B cell (primary cell): ENCODE results near the gene CDH18. TPM values are rescaled to one million over a fixed set of nuclear protein-coding genes. Genes with fewer than 3 reads are reported as not detected.

ENCODE experiments used
- ATAC-seq: fragments of 200-7000 bp; cut with Tn5 transposase; one replicate; pipeline ENCODE4 v1.10.0; 2021; ENCODE audit warnings: low read depth, mild to moderate bottlenecking, moderate number of reproducible peaks, moderate library complexity
- CTCF ChIA-PET: fragments of 350-600 bp; sonication (Branson Sonifier 250); formaldehyde crosslinking; loops from one replicate; lab custom pipeline; 2021; ENCODE audit warnings: antibody characterized with exemption, inconsistent platforms; lab: Charles Lee
- POLR2A ChIA-PET: fragments of 350-600 bp; sonication (Branson Sonifier 250); formaldehyde crosslinking; loops from one replicate; lab custom pipeline; 2021; ENCODE audit warnings: antibody characterized with exemption; lab: Charles Lee
- DNase-seq: peaks from one replicate; pipeline ENCODE4 v3.0.0; 2013
- H2AFZ ChIP-seq: 2 replicates; pipeline ENCODE4 v1.6.1; 2012; ENCODE audit warnings: mild to moderate bottlenecking, low read depth, low read length; ENCODE audit not compliant: insufficient read depth, poor library complexity, severe bottlenecking
- H3K27ac ChIP-seq, 2 donors: 1 replicate in 1 of 2; 2 replicates in 1 of 2; pipeline ENCODE4 v1.5.1; 2012 to 2013; ENCODE audit warnings: low read length in 2 of 2, mild to moderate bottlenecking in 2 of 2, moderate library complexity in 1 of 2
- H3K27me3 ChIP-seq, 4 experiments: fragments of 200-600 bp in 1 of 4; sonication (generic) in 1 of 4; replicated peaks in 1 of 4; 1 replicate in 2 of 4; 2 replicates in 2 of 4; pipeline versions ENCODE4 v1.6.1 to v1.7.0; 2013 to 2016; ENCODE audit warnings: low read length in 3 of 4, mild to moderate bottlenecking in 2 of 4, mixed read lengths in 1 of 4, moderate library complexity in 1 of 4; ENCODE audit not compliant: insufficient read depth in 4 of 4, control insufficient read depth in 3 of 4; ENCODE audit errors: control extremely low read depth in 1 of 4
- H3K36me3 ChIP-seq, 2 experiments: replicated peaks in 1 of 2; 1 replicate in 1 of 2; 2 replicates in 1 of 2; pipeline versions ENCODE4 v1.6.1 to v1.7.1; 2013; ENCODE audit warnings: low read length in 1 of 2; ENCODE audit not compliant: insufficient read depth in 2 of 2, control insufficient read depth in 1 of 2; ENCODE audit errors: control extremely low read depth in 1 of 2, extremely low read depth in 1 of 2
- H3K4me1 ChIP-seq, 2 donors: fragments of 200-600 bp in 1 of 2; sonication (generic) in 1 of 2; 1 replicate in 1 of 2; 2 replicates in 1 of 2; pipeline versions ENCODE4 v1.5.1 to v1.6.1; 2013 to 2017; ENCODE audit warnings: low read length in 2 of 2; ENCODE audit not compliant: control insufficient read depth in 2 of 2, insufficient read depth in 2 of 2
- H3K4me2 ChIP-seq: replicated peaks from 2 replicates; pipeline ENCODE3; 2012; ENCODE audit warnings: mild to moderate bottlenecking, low read depth, low read length; ENCODE audit not compliant: poor library complexity, severe bottlenecking
- H3K4me3 ChIP-seq, 5 experiments: fragments of 200-600 bp in 1 of 5; sonication (generic) in 1 of 5; 1 replicate in 3 of 5; 2 replicates in 2 of 5; pipeline versions ENCODE4 v1.5.1 to v1.7.0; 2011 to 2016; ENCODE audit warnings: low read length in 4 of 5, mild to moderate bottlenecking in 4 of 5, low read depth in 2 of 5, control low read depth in 1 of 5, moderate library complexity in 1 of 5; ENCODE audit not compliant: insufficient read depth in 1 of 5; ENCODE audit errors: control extremely low read depth in 1 of 5, extremely low read depth in 1 of 5
- H3K79me2 ChIP-seq: fragments of 200-600 bp; sonication (generic); one replicate; pipeline ENCODE4 v1.6.0; 2016; ENCODE audit warnings: low read length; ENCODE audit not compliant: control insufficient read depth, insufficient read depth
- H3K9ac ChIP-seq: fragments of 200-600 bp; sonication (generic); 2 replicates; pipeline ENCODE4 v1.6.1; 2017; ENCODE audit warnings: mild to moderate bottlenecking, low read length, moderate library complexity
- H3K9me3 ChIP-seq, 3 donors: one replicate each; pipeline versions ENCODE4 v1.6.1 to v1.7.1; 2013; ENCODE audit warnings: low read length in 2 of 3; ENCODE audit not compliant: control insufficient read depth in 2 of 3, insufficient read depth in 1 of 3; ENCODE audit errors: control extremely low read depth in 1 of 3
- H4K20me1 ChIP-seq: 2 replicates; pipeline ENCODE4 v1.6.0; 2012; ENCODE audit warnings: mild to moderate bottlenecking, low read length; ENCODE audit not compliant: insufficient read depth, control insufficient read depth, poor library complexity, severe bottlenecking
- H3K27ac Mint-ChIP-seq: one replicate; pipeline ENCODE4 v1.8.0; 2021; ENCODE audit warnings: mixed read lengths
- H3K27me3 Mint-ChIP-seq: one replicate; pipeline ENCODE4 v1.8.0; 2021; ENCODE audit warnings: mixed read lengths
- H3K4me1 Mint-ChIP-seq: one replicate; pipeline ENCODE4 v1.8.0; 2021; ENCODE audit warnings: mixed read lengths
- H3K4me3 Mint-ChIP-seq: one replicate; pipeline ENCODE4 v1.8.0; 2021; ENCODE audit warnings: mixed read lengths
- H3K9me3 Mint-ChIP-seq: one replicate; pipeline ENCODE4 v1.8.0; 2022; ENCODE audit warnings: mixed read lengths; ENCODE audit not compliant: insufficient read depth
- EZH2 ChIP-seq: IDR thresholded peaks from 2 replicates; pipeline ENCODE4 v1.6.1; 2012; ENCODE audit warnings: borderline replicate concordance, low read depth, mild to moderate bottlenecking, moderate library complexity, low read length; ENCODE audit not compliant: insufficient read depth, poor library complexity, severe bottlenecking
- WGBS: methylation state at CpG from one replicate; pipeline ENCODE4 v1.1.5; 2013; ENCODE audit warnings: missing lambda C conversion rate; ENCODE audit not compliant: insufficient coverage; 5-methylcytosine and 5-hydroxymethylcytosine counted together
- intact Hi-C: fragments of 100-400 bp; cut with micrococcal nuclease; formaldehyde crosslinking; loops from one replicate; pipeline ENCODE4 v1.10.0; 2022
- polyA plus RNA-seq: library from polyadenylated mRNA; depleted of rRNA; stranded (reverse); fragments of >200 nt; gene quantifications from 2 replicates; pipeline ENCODE4 v1.2.3, GENCODE V29; 2012
- total RNA-seq, 2 donors: library from RNA; stranded (reverse); fragments of 120-200 nt in 1 of 2; gene quantifications; 1 replicate in 1 of 2; 2 replicates in 1 of 2; pipeline versions ENCODE4 v1.2.3 to v1.2.4, GENCODE V29; 2013 to 2022
- TF ChIP-seq, protein P1 (sequence below): fragments of 200-600 bp; IDR thresholded peaks from one replicate; pipeline ENCODE4 v1.8.0; 2022; ENCODE audit warnings: antibody characterized with exemption, mild to moderate bottlenecking

CDH18 gene
- total and polyA plus RNA-seq, 2 donors (not counting 1 experiment from before 2014, with no cell fraction given) = not detected

DNA sequence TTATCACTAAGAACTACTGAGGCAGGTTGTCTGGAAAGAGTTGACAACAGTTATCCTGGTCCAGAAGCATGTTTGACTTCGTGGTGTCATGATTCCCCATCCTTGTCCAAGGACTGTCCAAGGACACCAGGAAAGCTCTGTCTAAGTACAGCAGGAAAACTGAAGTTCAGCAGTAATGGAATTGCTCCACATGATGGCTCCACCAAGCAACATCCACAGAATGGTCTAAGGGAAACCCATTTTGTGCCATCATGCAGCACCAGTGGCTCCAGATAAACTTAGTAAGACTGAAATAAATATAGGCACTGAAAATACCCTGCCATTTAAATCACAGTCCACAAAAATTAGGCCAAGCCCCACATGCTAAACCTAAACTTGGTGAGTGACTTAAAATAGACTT lies 192.8 kb downstream of the CDH18 start:
- Mint-ChIP-seq H3K9me3 (no peaks in the 10 kb centered on the region), H3K4me1 (no peaks in the 10 kb centered on the region), H3K27ac (no peak overlapping the region), H3K4me3 (no peak overlapping the region), H3K27me3 (no peaks in the 10 kb centered on the region)
- no peaks in the 10 kb centered on the region for H3K9me3 ChIP-seq
- no peaks in the 10 kb centered on the region for H3K4me1 ChIP-seq
- no peak overlapping the region for H2AFZ ChIP-seq
- ChIA-PET POLR2A (no interaction called here), CTCF (no interaction called here)
- no peaks in the 10 kb centered on the region for H3K27me3 ChIP-seq
- no peaks in the 10 kb centered on the region for H3K79me2 ChIP-seq
- ATAC-seq (no peak), DNase-seq (no peak)
- H3K36me3 ChIP-seq = no peaks in the 10 kb centered on the region
- WGBS = 60% methylated on average over 1 of the region's 1 CpG
- TF ChIP-seq EZH2 = no peak
- TF ChIP-seq, protein P1, sequence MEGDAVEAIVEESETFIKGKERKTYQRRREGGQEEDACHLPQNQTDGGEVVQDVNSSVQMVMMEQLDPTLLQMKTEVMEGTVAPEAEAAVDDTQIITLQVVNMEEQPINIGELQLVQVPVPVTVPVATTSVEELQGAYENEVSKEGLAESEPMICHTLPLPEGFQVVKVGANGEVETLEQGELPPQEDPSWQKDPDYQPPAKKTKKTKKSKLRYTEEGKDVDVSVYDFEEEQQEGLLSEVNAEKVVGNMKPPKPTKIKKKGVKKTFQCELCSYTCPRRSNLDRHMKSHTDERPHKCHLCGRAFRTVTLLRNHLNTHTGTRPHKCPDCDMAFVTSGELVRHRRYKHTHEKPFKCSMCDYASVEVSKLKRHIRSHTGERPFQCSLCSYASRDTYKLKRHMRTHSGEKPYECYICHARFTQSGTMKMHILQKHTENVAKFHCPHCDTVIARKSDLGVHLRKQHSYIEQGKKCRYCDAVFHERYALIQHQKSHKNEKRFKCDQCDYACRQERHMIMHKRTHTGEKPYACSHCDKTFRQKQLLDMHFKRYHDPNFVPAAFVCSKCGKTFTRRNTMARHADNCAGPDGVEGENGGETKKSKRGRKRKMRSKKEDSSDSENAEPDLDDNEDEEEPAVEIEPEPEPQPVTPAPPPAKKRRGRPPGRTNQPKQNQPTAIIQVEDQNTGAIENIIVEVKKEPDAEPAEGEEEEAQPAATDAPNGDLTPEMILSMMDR = no peak
- no peak overlapping the region for H3K4me2 ChIP-seq
- H3K4me3 ChIP-seq = no peak overlapping the region
- no peak overlapping the region for H3K27ac ChIP-seq
- intact Hi-C loops = no loop called here
- no peaks in the 10 kb centered on the region for H4K20me1 ChIP-seq
- no peak overlapping the region for H3K9ac ChIP-seq

DNA sequence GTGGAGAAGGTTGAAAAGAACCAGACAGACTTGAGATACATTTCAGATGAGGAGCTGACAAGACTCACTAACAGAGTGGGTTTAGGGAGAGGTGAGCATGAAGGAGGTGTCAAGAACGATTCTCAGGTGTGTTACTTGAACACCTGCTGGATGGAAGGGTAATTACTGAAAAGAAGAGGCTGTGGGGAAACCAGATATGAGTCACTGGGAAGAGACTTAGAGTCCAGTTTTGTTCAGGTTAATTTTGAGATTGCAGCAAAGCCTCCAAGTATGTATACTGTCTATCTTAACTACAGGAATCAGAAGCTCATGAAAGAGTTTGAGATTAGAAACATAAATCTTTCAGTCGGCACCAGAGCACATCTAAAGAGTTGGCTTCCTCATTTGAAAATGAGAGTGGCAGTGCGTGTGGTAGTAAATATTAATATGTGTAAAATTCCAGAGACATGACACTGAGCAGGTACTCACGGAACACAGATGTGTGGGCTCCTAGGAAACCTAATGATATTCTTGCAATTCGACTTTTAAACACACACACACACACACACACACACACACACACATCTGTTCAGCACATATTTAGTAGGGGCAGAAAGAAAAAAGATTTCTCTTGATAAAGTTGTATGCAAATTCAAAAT lies 197.1 kb downstream of the CDH18 start:
- Mint-ChIP-seq H3K4me3 (no peak overlapping the region), H3K27me3 (no peaks in the 10 kb centered on the region), H3K27ac (no peak overlapping the region), H3K9me3 (peaks cover 4% of the 10 kb centered on the region), H3K4me1 (no peaks in the 10 kb centered on the region)
- no peak overlapping the region for H3K27ac ChIP-seq
- 50% methylated on average over 2 of the region's 5 CpGs for WGBS
- no peak for TF ChIP-seq EZH2
- TF ChIP-seq, protein P1 = no peak
- no peaks in the 10 kb centered on the region for H4K20me1 ChIP-seq
- H3K27me3 ChIP-seq = no peaks in the 10 kb centered on the region
- no peak overlapping the region for H3K4me3 ChIP-seq
- no peaks in the 10 kb centered on the region for H3K4me1 ChIP-seq
- ChIA-PET CTCF (no interaction called here), POLR2A (no interaction called here)
- intact Hi-C loops = no loop called here
- no peak overlapping the region for H2AFZ ChIP-seq
- H3K79me2 ChIP-seq = no peaks in the 10 kb centered on the region
- no peak for ATAC-seq
- no peak for DNase-seq
- H3K4me2 ChIP-seq = no peak overlapping the region
- H3K9ac ChIP-seq = no peak overlapping the region
- no peaks in the 10 kb centered on the region for H3K36me3 ChIP-seq
- no peaks in the 10 kb centered on the region for H3K9me3 ChIP-seq
